Fibroblast of lung (primary cell): Measurements from ENCODE around the gene RMND5B.

Experiments used
- CTCF ChIP-seq, 2 donors: IDR thresholded peaks in 1 of 2; conservative IDR thresholded peaks in 1 of 2; 1 replicate in 1 of 2; 2 replicates in 1 of 2; pipeline ENCODE4 v1.5.1; 2011 to 2012; ENCODE audit warnings: low read length in 2 of 2, control low read depth in 1 of 2, inconsistent platforms in 1 of 2, low read depth in 1 of 2, mild to moderate bottlenecking in 1 of 2
- EZH2 ChIP-seq: IDR thresholded peaks from 2 replicates; pipeline ENCODE4 v1.5.1; 2012; ENCODE audit warnings: low read length, control low read depth, mild to moderate bottlenecking; ENCODE audit errors: missing control alignments

GRCh38 chr5:178193251-178193809 lies 62.5 kb downstream of the RMND5B start:
- TF ChIP-seq CTCF (conservative IDR thresholded peaks at IDR 0.05 in 1 of 2, IDR thresholded peaks at IDR 0.05 in 1 of 2; ENCODE audit: low read depth in 1 of 2, low read length in 2 of 2) = no peak
- TF ChIP-seq EZH2 = no peak
